NCI-H526 (cell line): ENCODE measurements around the gene ENTPD8.

Experiments
- DNase-seq, 2 experiments: peaks; one replicate each; lab custom pipeline; 2025; lab: John Stamatoyannopoulos, UW

ENTPD8 gene

GRCh38 chr9:137431416-137431931 lies 9.7 kb downstream of the ENTPD8 start:
- DNase-seq = no peak

DNA sequence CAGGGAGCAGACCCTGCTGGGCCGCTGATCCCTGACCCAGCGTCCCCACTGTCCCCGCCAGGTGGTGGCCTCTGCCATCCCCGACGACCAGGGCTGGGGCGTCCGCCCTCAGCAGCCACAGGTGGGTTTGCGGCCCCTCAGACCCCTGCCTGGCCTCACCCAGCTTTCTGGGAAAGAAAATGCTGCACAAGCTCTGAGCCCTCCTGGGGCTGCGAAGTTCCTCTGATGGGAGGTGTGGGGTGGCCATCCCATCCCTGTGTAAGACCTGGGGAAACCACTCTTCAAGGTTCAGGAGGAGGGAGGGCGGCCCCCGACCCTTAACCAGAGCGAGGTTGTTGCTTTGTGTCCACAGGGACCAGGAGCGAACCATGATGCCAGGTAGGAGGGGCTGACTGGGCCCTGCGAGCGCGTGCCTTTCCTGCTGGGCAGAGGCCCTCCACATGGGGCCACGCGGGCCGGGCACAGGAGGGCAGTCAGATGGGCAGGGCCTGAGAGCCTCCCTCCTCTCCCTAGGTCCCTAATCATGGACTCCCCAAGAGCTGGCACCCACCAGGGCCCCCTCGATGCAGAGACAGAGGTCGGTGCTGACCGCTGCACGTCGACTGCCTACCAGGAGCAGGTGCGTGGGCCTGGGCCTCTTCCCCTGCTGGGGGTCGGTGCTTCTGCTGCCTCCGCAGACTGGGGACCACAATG lies 10.3 kb downstream of the ENTPD8 start:
- DNase-seq = no peak

DNA sequence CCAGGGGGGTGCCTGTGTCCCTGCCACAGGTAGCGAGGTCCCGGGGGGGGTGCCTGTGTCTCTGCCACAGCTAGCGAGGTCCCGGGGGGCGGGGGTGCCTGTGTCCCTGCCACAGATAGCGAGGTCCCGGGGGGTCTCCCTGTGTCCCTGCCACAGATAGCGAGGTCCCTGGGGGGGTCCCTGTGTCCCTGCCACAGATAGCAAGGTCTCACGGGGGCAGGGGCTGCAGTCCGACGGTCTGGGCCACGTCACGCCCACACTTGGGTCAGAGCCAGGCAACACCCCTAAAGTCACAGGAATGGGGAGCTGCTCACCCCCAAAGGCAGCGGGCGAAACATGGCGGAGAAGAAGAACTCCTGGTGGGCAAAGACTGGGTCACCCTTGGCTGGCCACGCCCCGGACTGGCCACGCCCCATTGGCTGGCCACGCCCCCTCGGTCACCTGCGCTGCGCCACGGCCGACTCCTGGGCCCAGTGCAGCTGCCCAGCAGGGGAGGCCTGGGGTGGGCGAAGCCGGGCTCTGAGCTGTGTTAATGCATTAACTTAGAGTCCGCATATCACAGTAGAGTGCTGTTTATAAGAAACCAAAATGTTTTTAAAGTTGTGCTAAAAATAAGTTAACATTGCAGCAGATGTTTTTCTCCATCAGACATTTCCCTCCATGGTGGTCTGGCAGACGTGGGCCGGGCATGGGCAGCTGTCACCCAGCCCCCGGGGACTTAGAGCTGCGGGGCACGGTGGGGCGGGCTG lies 11.0 kb downstream of the ENTPD8 start:
- peak in 1 of 2 experiments; percentile 56 for DNase-seq

DNA sequence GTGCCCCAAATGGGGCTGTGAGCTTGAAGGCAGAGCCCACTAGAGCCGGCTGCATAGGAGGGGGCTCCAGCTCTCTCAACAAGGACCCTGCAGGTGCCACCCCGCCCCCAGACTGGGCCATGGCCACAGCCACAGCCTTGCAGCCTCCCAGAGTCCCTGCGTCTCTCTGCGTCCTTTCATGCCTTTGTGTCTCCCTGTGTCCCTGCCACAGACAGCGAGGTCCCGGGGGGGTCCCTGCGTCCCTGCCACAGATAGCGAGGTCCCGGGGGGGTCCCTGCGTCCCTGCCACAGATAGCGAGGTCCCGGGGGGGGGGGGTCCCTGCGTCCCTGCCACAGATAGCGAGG lies 11.6 kb downstream of the ENTPD8 start:
- DNase-seq = no peak

DNA sequence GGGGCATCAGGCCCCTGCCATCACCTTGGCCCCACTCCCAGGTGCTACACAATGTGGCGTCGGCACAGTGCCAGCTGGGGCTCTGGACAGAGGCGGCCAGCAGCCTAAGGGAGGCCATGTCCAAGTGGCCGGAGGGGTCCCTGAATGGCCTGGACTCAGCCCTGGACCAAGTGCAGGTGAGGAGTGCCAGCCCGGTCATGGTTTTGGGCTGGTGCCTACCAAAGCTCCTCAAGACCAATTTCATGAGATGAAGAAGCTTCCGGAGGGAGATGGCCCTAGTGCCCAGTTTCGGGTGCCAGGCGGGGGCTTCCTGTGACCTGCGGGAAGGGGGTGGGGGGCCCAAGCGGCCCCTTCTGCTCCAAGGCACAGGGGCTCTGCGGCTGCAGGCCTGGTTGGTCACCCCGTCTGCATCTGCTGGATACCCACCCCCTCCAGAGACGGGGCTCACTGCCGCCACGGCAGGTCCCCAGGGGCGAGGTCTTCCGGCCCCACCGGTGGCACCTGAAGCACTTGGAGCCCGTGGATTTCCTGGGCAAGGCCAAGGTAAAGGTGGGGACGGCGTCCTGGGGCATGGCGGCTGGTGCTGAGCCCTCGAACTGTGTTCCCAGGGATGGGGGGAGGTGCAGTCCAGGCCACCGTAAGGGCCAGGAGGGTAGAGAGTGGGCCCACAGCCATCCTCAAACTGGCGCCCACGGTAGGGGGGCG lies 12.2 kb downstream of the ENTPD8 start:
- no peak for DNase-seq

DNA sequence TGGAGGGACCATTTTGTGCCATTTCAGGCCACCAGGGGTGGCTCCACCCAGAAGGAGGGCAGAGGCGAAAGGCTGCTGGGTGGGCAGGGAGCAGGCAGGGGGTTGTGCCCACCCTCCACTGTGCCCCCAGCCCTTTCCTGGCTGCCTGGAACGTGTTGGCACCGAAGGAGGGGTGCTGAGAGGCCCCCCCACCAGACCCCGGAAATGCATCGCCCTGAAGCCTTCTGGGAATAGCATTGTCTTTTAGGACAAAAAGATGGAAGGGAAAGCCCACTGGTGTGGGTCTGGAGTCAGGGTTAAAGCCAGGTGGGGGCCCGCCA lies 12.9 kb downstream of the ENTPD8 start:
- no peak for DNase-seq

GRCh38 chr9:137427454-137428310 lies 13.5 kb downstream of the ENTPD8 start:
- no peak for DNase-seq

DNA sequence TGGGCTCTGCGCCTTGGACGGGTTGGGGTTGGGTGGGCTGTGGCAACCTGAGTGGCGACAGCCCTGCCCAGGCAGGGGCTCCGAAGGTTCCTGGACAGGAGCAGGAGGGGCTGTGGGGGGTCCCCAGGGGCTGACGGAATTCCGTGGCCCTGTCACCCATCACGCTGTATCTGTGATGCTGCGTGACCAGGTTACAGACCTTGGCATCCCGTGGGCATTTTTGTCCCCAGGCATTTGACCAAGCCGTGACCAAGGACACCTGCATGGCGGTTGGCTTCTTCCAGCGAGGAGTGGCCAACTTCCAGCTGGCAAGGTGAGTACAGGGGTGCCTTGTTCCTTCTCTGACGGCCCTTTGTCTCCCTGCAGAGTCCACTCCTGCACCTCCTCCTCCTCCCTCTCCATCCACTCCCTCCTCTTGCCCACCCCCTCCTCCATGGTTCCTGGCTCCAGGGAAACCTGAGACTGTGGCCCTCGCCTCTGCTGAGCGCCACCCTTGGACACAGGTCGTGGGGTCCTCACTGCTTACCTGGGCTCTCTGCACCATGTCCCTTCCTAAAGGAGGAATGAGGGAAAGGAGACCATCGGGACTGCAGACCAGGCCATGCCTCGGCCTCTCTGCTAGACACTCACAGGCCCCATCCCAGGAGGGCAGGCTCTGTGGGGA lies 15.0 kb downstream of the ENTPD8 start:
- DNase-seq = no peak

- peak in 1 of 2 experiments; percentile 43 for DNase-seq
Measured at GRCh38 chr9:137423514-137424291, 17.5 kb downstream of the ENTPD8 start.

DNA sequence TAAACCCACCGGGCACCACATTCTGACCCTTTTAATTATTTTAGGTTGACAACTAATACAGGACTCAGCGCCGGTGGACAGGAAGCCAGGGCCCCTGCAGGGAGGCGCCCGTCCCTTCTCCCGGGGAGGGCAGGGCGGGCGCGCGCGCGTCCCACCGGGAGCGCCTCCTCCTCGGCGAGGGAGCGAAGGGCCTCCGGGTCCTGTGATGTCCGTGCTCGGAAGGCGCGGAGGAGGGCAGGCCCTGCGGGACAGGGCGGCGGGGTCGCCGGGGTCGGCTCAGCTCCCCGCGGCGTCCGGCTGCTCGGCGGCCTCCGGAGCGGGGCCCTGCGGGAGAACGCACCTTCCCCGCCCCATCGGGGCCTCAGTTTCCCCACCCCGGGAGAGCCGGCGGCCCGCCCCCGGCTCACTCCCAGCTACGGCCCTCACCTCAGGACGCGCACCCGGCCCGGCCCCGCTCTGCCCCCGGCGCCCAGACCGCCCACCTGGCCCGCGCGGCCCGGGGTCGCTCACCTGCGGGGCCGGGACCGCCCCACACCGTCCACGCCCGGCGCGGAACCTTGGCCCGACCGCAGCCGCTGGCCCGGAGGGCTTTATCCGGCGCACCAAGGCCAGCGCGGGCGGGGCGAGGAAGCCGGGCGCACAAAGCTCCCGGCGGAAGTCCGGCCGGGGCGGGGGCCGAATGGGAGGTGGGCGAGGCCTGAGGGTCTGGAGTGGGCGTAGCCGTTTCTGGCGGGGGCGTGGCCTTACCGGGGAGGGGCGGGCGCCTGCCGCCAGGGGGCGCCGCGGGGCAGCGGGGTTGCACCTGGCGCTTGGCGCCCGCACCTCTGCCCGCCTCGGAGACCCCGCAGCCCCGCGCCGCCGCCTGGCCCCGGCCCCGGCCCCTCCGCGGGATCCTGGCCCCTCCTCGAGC lies 18.3 kb downstream of the ENTPD8 start, which contains the start of the genes EXD3 and NOXA1:
Gene EXD3, minus strand, starts transcription at position 559 of the 910 bp plus-strand sequence. CDS start 27,805 bp downstream, outside the sequence.
Gene NOXA1, plus strand, starts transcription at position 790 of the 910 bp plus-strand sequence. CDS start 137 bp downstream, outside the sequence.
- DNase-seq = peak; percentile 51 to 93

DNA sequence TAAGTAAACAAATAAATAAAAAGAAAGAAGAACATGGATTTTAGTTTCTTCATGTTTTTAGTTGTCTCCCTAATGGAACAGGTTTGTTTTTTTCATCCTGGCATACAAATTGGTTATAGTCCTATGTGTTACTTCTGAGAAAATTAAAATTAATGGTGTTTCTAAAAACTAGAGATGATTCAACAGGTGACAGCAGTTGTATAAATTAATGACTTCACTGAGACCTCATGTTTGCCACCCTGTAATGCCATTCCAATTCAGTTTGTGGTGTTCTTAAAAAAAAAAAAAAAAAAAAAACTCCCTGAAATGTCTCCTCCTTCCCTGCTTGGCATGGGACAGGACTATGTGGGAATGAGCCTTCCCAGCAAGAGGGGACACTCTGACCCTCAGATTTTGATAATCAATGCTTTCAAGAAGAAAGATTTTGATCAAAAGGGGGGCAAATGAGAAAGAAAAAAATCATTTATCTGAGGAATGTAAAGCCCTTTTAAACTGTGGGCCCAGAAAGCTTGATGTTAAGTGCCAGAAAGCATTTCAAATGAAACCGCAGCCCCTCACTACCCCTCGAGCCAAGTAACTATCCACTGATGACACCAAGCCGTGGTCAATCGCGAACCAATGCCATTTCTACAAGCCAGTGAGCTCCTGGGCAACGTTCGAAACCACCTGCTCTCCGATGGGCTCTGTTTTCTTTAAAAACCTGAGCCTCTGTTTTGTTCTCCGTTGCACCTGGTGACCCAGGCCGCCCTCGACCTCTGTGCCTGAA lies 19.1 kb downstream of the ENTPD8 start:
- no peak for DNase-seq

DNA sequence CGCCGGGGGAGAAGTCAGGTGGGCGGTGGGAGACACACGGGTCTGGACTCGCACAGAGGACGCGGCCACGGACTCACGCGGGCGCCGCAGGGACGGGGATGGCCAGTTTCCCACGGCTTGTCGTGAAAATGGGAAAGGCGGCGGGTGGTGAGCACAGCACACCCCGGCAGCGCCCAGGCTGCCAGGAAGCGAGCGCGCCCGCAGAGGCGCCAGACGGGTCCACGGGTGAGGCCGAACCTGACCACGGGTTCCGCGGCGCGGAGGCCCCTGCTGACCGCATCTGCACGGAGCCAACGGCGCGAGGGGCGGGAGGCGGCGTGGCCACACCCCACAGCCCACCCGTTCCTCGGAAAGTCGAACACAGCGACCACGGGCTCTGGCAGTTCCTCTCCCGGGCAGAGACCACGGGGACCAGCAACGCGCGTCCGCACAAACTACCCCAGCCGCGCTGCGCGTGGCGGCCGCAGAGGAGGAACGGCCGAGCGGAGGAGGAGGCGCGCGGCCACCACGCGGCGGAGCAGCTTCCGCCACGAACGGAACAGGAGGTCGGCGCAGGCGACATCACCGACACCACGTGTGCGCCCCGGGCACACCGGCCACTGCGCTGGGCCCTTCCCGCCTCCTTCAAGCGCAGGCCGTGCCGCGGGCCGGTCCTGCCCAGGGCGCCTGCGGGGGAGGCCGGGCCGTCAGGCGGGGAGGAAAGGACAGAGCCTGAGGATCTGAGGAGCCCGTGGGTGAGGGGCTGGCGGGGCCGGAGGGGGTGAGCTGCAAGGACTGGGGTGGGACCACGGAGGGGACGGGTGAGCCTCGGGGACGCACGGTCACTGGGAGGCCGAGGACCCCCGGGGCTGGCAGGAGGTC lies 23.8 kb downstream of the ENTPD8 start:
- DNase-seq = no peak

DNA sequence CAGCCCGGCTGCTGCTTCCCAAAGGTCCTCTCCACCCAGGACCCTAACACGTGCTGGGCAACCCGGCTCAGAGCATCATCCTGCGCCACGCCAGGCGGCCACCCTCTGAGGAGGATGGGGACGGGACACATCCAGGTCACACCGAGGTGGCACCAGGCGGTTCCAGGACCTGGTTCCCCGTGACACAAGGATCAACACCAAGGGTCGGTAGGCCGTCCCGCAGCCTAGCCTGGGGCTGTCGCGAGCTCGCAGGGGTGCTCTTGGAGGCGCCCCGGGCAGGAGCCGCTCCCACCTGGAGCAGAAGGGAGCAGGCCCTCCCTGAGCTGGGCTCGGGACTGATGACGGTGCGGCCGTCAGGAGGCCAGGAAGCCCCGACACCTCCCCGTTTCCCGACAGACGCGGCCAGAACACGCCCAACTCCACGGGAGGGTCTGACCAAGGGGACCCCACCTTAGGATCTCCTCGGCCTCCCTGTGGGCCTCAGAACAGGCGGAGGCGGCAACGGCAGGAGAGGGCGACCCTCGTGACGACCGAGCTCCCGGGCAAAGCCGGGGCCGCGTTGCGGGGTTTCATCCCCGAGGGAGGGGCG lies 24.5 kb downstream of the ENTPD8 start:
- DNase-seq = no peak

DNA sequence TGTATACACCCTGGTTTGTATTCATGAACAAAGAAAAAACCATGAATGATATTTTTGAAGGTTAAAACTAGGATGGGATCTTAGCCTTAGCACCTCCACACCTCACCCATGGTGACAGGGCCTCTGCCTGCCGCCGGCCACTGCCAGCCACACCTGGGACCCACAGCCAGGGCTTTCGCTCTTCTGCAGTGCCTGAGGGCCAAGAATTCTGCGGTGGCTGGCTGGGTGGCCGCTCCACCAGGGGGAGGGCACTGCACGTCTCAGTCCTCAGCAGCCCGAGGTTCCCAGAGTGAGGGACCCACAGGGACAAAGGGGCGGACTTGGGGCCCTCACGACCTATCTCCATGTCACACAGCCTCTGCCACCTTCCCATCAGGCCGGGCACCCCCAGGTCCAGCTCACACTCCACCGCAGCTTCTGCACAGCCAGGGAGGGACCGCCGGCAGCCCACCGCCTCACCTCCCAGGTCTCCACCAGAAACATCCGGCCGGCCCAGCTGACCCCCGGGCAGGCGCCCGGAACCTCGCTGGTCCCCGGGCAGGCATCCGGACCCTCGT lies 25.1 kb downstream of the ENTPD8 start:
- no peak for DNase-seq

DNA sequence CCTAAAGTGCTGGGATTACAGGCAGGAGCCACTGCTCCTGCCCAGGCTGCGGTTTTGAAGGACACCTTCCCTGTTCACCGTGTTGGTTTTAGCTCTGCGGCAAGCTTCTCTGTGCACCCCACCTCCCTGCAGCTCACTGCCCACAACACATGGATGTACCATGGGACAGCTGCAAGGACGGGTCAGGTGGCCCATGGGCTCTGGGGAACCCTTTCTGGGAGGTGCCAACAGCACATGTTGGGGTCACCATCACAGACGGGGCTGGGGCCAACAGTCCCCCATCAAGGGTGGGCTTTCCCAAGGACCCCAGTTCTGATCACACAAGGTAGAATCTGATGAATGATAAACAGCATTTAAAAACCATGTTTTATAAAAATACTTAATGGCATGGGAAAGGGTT lies 25.7 kb downstream of the ENTPD8 start:
- no peak for DNase-seq

GRCh38 chr9:137412431-137412830 lies 28.7 kb downstream of the ENTPD8 start:
- DNase-seq = no peak
